Neural progenitor cell (in vitro differentiated cells): ENCODE data around the gene VPS8.

Experiments used
- EZH2 ChIP-seq: fragments of 200-600 bp; sonication (generic); IDR thresholded peaks from 2 replicates; pipeline ENCODE4 v1.6.1; 2017; ENCODE audit warnings: antibody characterized with exemption, mild to moderate bottlenecking, moderate library complexity
- TF ChIP-seq, protein P1 (sequence below): fragments of 200-600 bp; sonication (generic); IDR thresholded peaks from 2 replicates; pipeline ENCODE4 v1.5.1; 2017; ENCODE audit warnings: antibody characterized with exemption, mild to moderate bottlenecking

DNA sequence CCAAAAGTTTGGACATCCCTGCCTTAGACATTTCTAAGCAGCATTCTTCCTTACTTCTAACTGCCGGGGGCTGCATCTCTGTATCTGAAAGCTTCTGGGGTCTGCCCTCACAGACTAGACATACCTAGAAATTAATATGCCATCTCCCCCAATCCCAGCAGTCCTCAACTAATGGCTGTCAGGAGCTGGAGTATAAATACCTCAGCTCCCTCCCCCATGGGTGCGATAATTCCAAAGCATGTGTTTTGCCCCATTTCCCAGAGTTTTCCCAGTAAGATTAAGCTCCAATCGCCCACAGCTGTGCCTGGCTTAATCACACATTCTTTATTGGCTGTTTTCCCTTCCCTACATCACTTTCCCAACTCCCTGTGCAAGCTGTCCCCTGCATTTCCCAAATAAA lies 13.8 kb upstream of the VPS8 start:
- no peak for TF ChIP-seq EZH2
- TF ChIP-seq, protein P1, sequence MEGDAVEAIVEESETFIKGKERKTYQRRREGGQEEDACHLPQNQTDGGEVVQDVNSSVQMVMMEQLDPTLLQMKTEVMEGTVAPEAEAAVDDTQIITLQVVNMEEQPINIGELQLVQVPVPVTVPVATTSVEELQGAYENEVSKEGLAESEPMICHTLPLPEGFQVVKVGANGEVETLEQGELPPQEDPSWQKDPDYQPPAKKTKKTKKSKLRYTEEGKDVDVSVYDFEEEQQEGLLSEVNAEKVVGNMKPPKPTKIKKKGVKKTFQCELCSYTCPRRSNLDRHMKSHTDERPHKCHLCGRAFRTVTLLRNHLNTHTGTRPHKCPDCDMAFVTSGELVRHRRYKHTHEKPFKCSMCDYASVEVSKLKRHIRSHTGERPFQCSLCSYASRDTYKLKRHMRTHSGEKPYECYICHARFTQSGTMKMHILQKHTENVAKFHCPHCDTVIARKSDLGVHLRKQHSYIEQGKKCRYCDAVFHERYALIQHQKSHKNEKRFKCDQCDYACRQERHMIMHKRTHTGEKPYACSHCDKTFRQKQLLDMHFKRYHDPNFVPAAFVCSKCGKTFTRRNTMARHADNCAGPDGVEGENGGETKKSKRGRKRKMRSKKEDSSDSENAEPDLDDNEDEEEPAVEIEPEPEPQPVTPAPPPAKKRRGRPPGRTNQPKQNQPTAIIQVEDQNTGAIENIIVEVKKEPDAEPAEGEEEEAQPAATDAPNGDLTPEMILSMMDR, result no peak
